H1 (cell line): Measurements from ENCODE around the gene C9. TPM values are rescaled to one million over a fixed set of nuclear protein-coding genes. Genes with fewer than 3 reads are reported as not detected.

Source experiments
- CREB1 ChIP-seq: IDR thresholded peaks from 2 replicates; pipeline ENCODE4 v1.6.1; 2012; ENCODE audit warnings: inconsistent platforms
- RNF2 ChIP-seq: fragments of 200-900, 300-1000 bp; sonication (generic); IDR thresholded peaks from 2 replicates; pipeline ENCODE4 v1.7.1; 2016; ENCODE audit warnings: borderline replicate concordance, low read depth, mild to moderate bottlenecking, antibody characterized with exemption, low read length; ENCODE audit not compliant: poor library complexity, severe bottlenecking; ENCODE audit errors: missing control alignments
- SIN3A ChIP-seq, 2 experiments: IDR thresholded peaks in 1 of 2; conservative IDR thresholded peaks in 1 of 2; 2 replicates each; pipeline ENCODE4 v1.6.1; 2011 to 2012; ENCODE audit warnings: low read length in 2 of 2, improper control_type of control experiment in 1 of 2, low read depth in 1 of 2, mild to moderate bottlenecking in 1 of 2
- polyA plus RNA-seq, 7 experiments: library from polyadenylated mRNA; depleted of rRNA in 3 of 7; stranded (reverse) in 5 of 7; unstranded in 2 of 7; fragments of >200 nt in 5 of 7; fragments of 200-250 nt in 2 of 7; gene quantifications; 1 replicate in 5 of 7; 2 replicates in 1 of 7; 4 replicates in 1 of 7; pipeline versions ENCODE4 v1.2.1 to v1.2.3, GENCODE V29; 2011 to 2013; ENCODE audit warnings: missing spikeins in 2 of 7, mixed read lengths in 2 of 7
- total RNA-seq: library from RNA; stranded (reverse); fragmentation: NEBNext Ultra II Directional; extraction: Animal tissue kit (Norgen Biotek cat#: 25700); gene quantifications from 2 replicates; pipeline ENCODE4 v1.2.1, GENCODE V29; 2021

The C9 gene
- total and polyA plus RNA-seq, 2 of the 8 experiments (the other 6 are each of a cell fraction or from before 2014, with no cell fraction given) = not detected

DNA sequence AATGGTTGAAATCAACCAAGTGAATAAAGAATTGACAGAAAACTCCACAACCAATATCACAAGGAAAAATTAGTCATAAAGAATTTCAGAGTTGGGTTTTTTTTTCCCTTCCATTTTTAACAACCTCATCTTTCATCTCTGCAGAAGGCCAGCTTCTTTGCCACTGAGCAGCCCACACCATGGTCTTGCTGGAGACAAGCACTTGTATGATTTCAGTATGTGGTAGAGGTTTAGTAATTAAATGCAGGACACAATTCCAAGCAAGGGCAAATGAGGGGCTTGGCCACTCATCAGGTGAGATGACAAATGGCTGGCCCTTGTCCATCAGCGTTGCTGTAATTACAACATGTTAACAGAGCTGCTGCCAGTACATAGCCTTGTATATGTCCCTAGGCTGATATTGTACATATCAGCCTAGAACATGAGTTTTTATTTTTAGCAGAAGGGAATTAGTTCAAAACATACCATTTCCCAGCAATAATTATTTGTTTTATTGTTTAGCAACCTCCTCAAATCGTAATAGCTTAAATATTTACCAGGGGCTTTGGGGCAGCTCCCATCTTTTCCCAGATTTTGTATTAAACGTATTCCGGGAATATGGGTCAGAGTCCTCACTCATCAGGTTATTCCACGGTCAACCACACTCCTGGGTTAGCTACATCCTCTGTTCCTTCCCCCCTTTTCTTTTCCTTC lies 5.0 kb upstream of the C9 start (continued):
- TF ChIP-seq RNF2 = no peak
- TF ChIP-seq CREB1 = no peak
- TF ChIP-seq SIN3A (conservative IDR thresholded peaks at IDR 0.05 in 1 of 2, IDR thresholded peaks at IDR 0.05 in 1 of 2; ENCODE audit: low read depth in 1 of 2, low read length in 2 of 2) = no peak
